Progenitor cell of endocrine pancreas (in vitro differentiated cells): ENCODE measurements around the gene RPRD2. TPM values are rescaled to one million over a fixed set of nuclear protein-coding genes. Genes with fewer than 3 reads are reported as not detected.

Source experiments
- DNase-seq: peaks from one replicate; pipeline ENCODE4 v3.0.0; 2021; ENCODE audit warnings: low spot score; ENCODE audit not compliant: unreplicated experiment
- H3K27ac Mint-ChIP-seq: 2 replicates; pipeline ENCODE4 v1.8.0; 2021; ENCODE audit warnings: mild to moderate bottlenecking, moderate library complexity, mixed read lengths
- H3K27me3 Mint-ChIP-seq: 2 replicates; pipeline ENCODE4 v1.8.0; 2021; ENCODE audit warnings: mixed read lengths
- H3K36me3 Mint-ChIP-seq: 2 replicates; pipeline ENCODE4 v1.8.0; 2022; ENCODE audit warnings: mixed read lengths; ENCODE audit not compliant: insufficient read depth
- H3K4me1 Mint-ChIP-seq: 2 replicates; pipeline ENCODE4 v1.8.0; 2021; ENCODE audit warnings: low read depth, mixed read lengths
- H3K4me3 Mint-ChIP-seq: 2 replicates; pipeline ENCODE4 v1.8.0; 2021; ENCODE audit warnings: low read depth, mild to moderate bottlenecking, moderate library complexity, mixed read lengths
- H3K9me3 Mint-ChIP-seq: 2 replicates; pipeline ENCODE4 v1.8.0; 2021; ENCODE audit warnings: low read depth, mixed read lengths
- CTCF ChIP-seq: fragments of 200-600 bp; sonication (generic); IDR thresholded peaks from one replicate; pipeline ENCODE4 v1.5.0; 2021; ENCODE audit warnings: antibody characterized with exemption, mild to moderate bottlenecking; ENCODE audit not compliant: unreplicated experiment
- total RNA-seq: library from RNA; stranded (reverse); gene quantifications from 2 replicates; pipeline ENCODE4 v1.2.1, GENCODE V29; 2021

Gene RPRD2
- total RNA-seq, 1 donor from 2014 or later: 42.6 TPM

DNA sequence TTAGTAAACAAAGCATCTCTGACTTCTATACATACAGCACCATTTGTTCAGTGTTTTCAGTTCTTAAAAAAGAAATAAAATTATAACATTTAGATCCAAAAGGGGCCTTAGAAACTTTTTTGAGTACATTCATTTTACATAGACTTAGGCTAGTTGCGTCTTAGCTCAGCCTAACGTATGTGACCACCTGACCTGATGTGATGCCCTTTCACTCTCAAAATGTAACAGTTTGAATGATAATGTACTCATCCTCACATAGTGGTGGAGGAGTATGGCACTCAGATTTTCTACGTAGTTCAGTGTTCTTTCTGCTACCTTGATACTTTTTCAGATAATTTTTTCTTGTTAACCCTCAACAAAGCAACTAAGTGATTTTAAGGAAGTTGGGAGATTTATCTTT is 43.4 kb downstream of the RPRD2 start:
- Mint-ChIP-seq H3K4me1 (peaks cover 36% of the 10 kb centered on the region), H3K4me3 (no peak overlapping the region), H3K27ac (no peak overlapping the region), H3K36me3 (peaks cover 1% of the 10 kb centered on the region), H3K27me3 (no peaks in the 10 kb centered on the region), H3K9me3 (no peaks in the 10 kb centered on the region)
- no peak for DNase-seq
- TF ChIP-seq CTCF: no peak

DNA sequence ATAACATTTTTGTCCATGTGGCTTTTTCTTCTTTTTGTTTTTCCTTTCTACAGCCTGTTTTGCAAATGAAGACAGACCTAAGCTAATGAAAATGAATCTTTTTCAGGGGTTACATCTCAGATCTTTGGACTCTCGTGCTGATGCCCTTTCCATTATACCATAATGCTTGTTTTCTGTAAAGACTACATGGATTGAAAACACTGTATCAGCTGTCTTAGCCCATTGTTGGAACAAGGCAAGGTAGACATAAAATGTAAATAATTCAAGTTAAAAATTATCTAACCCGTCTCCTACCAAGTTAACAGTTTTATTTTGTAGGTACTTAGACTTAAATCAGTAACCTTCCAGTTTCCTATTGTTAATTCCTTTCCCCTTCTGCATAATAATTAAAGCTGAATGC is 44.9 kb downstream of the RPRD2 start:
- Mint-ChIP-seq H3K9me3 (no peaks in the 10 kb centered on the region), H3K4me3 (no peak overlapping the region), H3K27ac (no peak overlapping the region), H3K36me3 (no peaks in the 10 kb centered on the region), H3K27me3 (no peaks in the 10 kb centered on the region), H3K4me1 (peaks cover 36% of the 10 kb centered on the region)
- no peak for DNase-seq
- no peak for TF ChIP-seq CTCF

DNA sequence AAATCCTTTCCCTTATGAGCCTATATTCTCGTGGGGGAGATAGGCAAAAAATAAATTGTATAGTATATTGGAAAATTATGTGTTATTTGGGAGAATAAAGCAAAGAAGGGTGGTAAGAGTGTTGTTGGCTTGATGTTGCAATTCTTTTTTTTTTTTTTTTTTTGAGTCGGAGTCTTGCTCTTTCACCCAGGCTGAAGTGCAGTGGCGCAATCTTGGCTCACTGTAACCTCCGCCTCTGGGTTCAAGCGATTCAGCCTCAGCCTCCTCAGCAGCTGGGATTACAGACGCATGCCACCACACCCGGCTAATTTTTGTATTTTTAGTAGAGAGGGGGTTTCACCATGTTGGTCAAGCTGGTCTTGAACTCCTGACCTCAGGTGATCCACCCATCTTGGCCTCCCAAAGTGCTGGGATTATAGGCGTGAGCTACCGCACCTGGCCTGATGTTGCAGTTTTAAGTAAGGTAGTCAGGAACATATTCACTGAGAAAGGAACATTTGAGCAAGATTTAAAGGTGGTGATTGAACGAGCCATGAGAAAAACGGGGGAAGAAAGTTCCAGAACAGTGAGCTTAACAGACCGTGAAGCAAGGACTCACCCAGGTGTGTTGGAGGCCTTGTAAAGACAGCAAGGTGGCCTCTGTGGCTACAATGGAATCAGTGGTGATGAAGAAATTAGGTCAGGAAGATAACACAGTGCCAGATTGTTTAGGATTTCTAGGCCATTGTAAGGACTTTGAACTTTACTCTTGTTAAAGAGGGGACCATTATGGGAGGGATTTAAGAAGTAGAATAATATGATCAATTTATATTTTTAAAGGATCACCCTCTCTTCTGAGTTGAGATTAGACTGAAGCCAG is 45.8 kb downstream of the RPRD2 start:
- no peak for DNase-seq
- no peaks in the 10 kb centered on the region for H3K9me3 Mint-ChIP-seq
- TF ChIP-seq CTCF: no peak
- no peak overlapping the region for H3K4me3 Mint-ChIP-seq
- peaks cover 35% of the 10 kb centered on the region for H3K4me1 Mint-ChIP-seq
- no peaks in the 10 kb centered on the region for H3K36me3 Mint-ChIP-seq
- H3K27ac Mint-ChIP-seq: peak overlapping the region; percentile 38
- no peaks in the 10 kb centered on the region for H3K27me3 Mint-ChIP-seq

DNA sequence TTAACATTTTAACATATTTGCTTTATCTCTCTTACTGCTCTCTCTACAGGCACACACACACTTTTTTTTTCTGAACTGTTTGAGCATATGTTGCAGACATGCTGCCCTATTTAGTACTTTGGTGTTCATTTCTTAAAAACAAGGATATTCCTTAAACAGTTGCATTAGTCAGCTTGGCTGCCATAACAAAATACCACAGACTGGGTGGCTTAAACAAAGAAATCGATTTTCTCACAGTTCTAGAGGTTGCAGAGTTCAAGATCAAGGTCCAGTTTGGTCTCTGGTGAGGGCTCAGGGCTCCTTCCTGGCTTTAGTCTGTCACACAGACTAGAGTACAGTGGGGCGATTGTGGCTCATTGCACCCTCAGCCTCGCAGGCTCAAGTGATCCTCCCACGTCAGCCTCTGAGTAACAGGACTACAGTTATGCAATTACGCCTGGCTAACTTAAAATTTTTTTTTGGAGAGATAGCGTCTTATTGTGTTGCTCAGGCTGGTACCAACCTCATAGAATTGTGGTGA is 46.7 kb downstream of the RPRD2 start:
- Mint-ChIP-seq H3K36me3 (no peaks in the 10 kb centered on the region), H3K9me3 (no peaks in the 10 kb centered on the region), H3K4me1 (peaks cover 31% of the 10 kb centered on the region), H3K27me3 (no peaks in the 10 kb centered on the region), H3K4me3 (no peak overlapping the region), H3K27ac (peak overlapping the region; percentile 89)
- no peak for DNase-seq
- TF ChIP-seq CTCF: no peak

DNA sequence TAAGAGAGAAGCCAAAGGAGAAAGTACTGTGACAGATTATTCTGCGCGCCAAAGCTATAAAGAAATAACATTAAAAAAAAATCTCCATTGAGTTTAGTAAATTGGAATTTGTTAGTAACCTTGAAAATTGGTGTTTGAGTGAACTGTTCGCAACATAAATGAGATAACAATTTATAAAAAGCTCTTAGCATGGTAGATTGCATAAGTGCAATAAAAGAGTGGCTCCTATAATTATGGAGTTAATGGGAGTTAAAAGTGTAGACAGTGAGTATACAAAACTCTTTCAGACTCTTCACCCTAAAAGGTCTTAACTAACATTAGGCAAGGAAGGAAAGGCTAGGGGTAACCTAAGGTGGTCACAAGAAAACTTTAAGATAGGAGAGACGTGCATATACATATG is 50.6 kb downstream of the RPRD2 start:
- Mint-ChIP-seq H3K36me3 (peaks cover 3% of the 10 kb centered on the region), H3K27ac (no peak overlapping the region), H3K4me3 (no peak overlapping the region), H3K9me3 (no peaks in the 10 kb centered on the region), H3K4me1 (peaks cover 11% of the 10 kb centered on the region), H3K27me3 (no peaks in the 10 kb centered on the region)
- TF ChIP-seq CTCF: no peak
- no peak for DNase-seq
